Kidney tubule cell (primary cell): ENCODE results near the gene MPI.

Experiments
- DNase-seq: peaks from one replicate; pipeline ENCODE4 v3.0.0-alpha.2; 2018; ENCODE audit warnings: low spot score

Gene MPI, protein sequence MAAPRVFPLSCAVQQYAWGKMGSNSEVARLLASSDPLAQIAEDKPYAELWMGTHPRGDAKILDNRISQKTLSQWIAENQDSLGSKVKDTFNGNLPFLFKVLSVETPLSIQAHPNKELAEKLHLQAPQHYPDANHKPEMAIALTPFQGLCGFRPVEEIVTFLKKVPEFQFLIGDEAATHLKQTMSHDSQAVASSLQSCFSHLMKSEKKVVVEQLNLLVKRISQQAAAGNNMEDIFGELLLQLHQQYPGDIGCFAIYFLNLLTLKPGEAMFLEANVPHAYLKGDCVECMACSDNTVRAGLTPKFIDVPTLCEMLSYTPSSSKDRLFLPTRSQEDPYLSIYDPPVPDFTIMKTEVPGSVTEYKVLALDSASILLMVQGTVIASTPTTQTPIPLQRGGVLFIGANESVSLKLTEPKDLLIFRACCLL

DNA sequence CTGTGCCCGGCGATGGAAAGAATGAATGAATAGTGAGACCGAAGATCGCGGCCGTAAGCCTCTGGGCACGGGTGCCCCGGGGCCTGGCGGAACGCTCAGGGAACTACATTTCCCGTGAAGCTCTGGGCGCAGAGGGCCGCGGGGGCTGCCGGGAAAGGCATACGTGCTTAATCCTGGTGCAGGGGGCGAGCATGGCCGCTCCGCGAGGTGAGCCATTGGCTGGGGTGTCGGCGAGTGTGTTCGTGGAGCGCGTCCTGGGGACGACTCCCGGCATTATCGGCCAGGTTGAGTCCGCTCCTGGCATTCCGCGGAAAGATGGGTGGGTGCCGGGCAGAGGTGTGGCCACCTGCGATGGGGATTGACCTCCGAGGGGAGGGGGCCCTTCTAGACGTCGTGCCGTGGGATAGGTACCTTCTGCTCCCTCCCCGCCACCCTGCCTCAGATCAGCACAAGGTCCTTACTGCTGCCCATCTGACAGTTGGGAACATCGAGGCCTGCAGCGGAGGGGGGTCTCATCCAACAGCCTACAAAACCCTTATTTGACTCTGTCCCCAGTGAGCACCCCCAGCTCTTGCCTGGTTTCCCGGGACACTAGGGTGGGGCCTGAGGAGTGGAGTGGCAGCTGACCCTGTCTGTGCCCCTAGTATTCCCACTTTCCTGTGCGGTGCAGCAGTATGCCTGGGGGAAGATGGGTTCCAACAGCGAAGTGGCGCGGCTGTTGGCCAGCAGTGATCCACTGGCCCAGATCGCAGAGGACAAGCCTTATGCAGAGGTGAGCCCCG is at the start of gene MPI:
Gene MPI, plus strand, starts transcription at position 160 of the 782 bp plus-strand sequence. Its CDS starts 32 bp downstream, at position 192.
- DNase-seq = peak; percentile 83

GRCh38 chr15:74840851-74841775 is 48.7 kb upstream of the MPI start:
- DNase-seq = no peak

DNA sequence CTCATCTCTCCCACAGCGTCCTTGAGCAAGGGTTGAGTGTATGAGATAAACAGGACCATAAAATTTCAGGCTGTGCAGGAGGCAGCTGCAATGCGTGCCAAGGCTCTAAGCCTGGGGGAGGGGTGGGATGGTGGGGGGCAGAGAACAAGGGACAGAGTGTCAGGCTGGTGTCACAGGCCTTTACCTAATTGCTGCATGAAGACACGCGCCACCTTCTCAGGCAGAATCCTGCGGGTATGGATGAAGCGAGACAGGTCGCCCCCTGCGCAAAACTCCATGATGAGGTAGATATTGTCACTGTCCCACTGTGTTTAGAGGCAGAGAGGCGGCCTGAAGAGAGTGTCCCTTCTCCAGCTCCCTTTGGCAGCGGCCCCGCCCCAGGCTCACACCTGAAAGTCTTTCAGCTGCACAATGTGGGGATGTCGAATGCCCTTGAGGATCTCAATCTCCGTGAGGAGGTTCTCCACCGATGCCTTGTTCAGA is 47.9 kb upstream of the MPI start:
- DNase-seq = no peak

DNA sequence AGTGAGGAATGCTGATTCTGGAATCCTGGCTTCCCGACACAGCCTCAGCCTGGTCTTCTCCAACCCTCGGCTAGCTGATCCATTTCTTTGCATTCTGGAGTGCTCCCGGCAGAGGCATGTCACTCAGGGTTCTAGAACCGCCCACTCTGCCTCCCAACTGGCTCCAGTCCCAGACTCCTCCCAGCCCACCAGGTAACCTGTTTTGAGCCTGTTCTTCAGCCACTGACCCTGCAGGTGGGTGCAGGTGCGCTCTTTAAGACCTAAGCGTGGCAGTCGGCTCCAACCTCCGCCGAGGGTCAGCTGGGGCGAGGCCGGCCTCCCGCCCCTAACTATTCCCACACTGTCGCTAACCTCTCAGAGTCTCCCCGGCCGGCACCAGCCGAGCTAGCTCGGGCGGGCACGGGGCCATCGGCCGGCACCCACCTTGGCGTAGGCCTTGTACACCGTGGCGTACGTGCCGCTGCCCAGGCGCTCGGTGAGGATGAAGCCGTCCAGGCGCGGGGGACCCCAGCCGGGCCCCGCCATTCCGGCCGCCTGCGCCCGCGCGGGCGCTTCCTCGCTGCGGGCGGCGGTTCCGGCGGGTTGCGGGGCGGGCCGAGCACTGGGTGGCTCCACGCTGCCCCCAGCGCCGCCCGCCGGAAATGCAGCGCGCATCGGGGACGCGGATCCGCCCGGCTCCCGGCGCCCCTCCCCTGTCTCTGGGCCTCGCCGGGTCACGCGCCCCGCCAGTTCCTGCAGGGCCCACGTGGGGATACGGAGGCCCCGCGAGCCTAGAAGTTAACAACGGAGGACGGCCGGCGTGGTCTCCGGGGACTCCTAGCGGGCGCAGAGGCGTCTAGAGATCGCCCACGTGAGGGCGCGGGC is 47.0 kb upstream of the MPI start, which contains the start of gene ULK3:
Gene ULK3, minus strand, starts transcription at position 576 of the 864 bp plus-strand sequence. Its CDS starts 51 bp downstream, at position 525.
- DNase-seq = peak; percentile 87

- no peak for DNase-seq
These were observed 46.4 kb upstream of the MPI start for GRCh38 chr15:74843445-74843828.

DNA sequence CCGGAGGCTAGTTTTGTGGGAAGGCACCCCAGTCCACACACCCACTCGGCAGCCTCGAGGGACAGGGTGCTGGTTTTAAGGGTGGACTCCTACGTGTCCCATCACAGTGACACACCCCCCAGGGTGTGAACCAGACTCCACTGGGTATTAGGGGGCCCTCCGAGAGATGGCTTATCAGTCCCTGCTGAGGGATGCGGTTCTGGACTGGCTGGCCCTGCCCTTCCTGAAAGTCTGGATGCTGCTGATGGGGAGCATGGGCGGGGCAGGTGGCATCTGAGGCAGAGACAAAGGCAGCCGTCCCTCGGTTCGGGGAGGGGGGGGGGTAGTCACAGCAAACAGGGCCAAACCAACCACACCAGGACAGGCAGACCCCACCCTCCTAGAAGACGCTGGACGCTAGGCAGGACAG is 45.9 kb upstream of the MPI start:
- no peak for DNase-seq

DNA sequence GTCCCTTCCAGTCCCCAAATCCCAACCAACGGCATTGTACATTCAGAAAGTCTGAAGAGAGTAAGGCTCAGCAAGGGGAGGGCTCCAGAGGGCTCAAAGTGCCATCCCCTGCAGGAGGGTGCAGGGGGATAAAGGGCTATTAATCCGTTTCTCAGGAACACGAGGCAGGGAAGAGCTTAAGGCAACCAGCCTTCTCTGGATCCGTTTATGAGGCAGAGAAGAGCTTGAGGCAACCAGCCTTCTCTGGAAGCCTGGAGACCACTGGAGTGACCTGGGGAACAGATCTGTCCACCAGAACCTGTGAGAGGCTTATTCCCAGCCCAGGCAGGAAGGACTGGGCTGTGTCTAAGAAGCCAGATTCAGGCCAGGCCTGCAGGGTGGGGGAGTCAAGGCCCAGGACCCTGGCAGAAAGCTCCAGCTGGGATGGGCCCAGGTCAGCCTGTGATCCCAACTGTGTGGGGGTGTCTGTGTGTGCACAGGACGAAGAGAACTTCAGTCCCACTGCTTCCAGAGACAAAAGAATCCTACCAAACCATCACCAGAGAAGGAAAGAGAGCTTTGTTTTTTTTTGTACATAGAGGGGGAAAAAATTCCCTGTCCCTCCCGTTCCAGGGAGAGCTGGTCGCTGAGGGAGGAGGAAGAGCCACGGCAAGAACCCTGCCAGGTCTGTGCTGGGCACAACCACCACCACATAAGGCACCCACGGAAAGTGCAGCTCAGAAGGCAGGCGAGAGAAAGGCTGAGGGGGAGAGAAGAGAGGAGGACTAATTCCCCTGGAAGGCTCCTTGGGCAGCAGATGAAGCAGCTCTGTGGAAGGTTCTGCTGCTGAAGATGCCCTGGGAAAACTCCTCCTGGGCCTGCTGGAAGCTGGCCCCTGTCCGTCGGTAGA is 45.3 kb upstream of the MPI start:
- no peak for DNase-seq

- no peak for DNase-seq
These were observed 44.7 kb upstream of the MPI start for GRCh38 chr15:74845208-74845568.

DNA sequence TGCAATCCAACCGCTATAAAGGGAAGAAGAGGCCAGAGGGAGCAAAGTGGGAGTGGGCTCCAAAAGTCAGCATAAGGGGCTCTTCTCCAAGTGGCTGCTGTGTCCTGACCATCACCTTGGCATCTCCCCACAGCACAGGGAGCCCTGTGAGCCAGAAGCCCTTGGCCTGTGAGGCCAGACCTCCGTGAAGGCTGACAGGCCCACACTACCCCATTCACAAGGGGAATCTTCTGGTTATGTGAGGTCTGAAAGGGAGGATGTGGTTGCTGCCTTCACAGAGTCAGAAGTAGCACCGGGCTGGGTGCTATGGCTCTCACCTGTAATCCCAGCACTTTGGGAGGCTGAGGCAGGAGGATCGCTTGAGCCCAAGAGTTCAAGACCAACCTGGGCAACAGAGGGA is 44.3 kb upstream of the MPI start:
- DNase-seq = no peak

DNA sequence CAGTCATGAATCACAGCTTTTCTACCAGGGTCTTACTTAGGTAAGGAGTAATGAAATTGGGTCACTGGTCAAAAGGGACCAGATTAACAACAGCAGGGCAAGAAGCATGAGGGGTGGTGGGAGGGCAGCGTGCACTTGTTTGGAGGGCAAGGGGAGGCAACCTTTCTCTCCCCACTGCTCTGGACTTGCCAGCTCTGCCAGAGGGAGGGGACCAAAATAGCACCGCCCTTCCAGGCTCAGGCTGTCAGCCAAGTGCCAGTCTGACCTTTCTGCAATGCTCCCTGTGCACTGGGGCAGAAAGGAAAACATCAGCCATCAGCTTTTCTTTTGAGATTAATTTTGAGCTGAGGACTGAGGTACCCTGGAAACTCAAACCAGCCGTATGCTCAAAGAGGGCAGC is 42.4 kb upstream of the MPI start:
- DNase-seq = peak; percentile 68

DNA sequence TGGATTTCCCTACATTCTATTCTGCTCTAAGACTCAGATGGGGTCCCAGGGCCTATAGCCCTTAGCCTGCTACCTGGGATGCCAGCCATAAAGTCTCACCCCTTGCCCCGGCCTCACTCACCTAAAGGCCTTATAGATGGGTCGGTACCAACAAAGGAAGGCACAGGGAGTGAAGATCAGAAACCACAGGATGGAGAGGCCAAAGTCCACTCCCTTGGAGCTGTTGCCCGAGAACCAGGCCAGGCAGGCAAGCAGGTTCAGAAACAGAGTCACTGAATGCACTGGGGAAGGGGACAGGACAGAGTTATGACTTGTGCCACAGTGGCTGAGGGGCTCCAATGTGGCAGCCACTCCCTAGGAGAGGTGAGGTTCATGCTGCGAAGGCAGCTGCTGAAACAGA is 39.4 kb upstream of the MPI start:
- DNase-seq = no peak

DNA sequence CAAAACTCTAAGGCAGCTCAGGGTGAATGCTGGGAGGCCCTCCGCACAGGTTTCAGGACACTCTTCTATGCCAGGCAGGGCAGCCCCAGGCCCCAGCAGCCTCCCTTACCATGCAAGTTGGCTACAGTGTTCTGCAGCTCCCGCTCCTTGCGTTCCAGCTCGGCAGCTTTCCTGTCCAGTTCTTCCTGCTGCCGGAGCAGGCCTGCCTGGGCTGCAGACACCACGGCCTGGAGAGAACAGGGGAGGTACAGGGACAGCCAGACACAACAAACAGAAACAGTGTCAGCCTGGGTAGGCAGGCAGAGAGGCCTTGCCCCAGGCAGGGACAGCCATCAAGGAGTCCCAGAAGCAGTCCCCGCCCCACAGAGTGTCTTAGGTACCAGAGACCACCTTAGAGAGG is 37.9 kb upstream of the MPI start:
- no peak for DNase-seq

- DNase-seq = no peak
These were observed 35.3 kb upstream of the MPI start for GRCh38 chr15:74854453-74855022.

DNA sequence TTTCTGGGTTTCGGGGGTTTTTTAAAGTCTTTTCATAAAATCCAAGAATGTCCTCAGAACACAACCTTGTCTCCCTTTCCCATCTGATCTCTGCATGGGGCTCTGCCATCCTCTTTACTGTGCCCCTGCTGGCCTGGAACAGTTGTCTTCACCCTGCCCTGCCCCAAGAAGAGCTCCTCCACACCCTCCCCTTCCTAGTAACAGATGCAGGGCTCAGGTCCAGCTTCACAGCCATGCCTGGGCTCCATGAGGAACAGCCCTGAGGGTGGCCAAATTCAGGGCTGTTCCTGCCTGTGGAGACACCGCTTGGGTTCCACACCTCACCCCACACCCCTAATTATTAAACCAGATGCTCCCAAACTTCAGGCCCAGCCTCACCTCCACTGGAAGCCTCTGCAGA is 34.0 kb upstream of the MPI start:
- DNase-seq = no peak

GRCh38 chr15:74856537-74856936 is 33.3 kb upstream of the MPI start:
- DNase-seq = no peak

DNA sequence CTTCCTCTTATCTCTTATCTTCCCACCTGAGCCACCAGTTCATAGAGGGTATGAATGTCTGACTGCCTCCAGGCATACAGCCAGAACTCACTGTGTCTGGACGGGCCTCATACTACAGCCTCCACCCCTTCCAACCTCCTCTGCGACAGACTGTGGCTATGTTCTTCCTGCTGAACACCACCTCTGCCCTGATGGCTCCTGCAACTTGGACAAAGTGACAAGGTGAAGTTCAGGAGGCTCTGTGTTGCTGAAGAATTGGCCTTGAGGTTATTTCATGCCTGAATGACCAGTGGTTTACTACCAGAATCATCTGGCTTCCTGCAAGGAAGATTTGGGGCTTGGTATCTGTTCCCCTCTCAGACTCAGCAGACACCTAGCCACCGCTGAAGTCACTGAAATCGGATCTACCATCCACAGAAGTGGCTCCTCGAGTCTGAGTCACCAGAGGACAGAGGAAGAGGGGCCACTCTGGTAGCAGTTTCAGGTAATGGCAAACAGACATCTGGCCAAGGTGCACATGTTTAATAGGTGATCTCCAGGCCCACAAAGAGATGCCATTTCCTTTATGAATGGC is 32.7 kb upstream of the MPI start:
- DNase-seq = peak; percentile 79

DNA sequence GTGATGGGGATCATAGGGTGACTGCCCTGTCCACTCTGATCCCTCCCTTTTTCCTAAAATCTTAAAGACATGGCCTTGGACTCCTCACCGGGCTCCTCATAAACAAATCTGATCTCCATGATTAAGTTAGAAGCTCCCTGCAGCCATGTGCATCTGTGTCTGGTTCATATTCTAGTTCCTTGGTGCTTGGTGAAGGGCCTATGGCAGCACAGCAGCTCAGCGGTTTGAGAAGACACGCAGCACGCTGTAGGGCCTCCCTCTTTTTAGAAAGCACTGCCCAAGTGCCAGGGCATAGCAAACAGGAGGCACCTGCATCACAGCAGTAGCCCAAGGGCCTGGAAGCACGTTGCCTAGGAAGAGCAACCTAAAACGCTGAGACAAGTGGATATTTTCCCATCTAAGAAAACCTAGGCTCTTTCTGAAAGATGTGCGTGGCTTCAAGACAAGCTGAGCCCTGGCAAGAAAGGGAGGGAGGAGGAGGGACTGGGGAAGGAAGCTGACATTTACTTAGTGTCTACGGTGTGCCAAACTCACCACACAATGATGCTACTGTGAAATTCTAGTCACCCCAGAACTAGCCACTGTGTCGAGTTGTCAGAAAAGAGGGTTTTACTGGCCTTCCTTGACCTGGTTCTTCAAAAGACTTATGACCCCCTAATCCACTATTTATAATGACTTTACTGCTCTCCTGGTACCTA is 32.0 kb upstream of the MPI start:
- DNase-seq = no peak

DNA sequence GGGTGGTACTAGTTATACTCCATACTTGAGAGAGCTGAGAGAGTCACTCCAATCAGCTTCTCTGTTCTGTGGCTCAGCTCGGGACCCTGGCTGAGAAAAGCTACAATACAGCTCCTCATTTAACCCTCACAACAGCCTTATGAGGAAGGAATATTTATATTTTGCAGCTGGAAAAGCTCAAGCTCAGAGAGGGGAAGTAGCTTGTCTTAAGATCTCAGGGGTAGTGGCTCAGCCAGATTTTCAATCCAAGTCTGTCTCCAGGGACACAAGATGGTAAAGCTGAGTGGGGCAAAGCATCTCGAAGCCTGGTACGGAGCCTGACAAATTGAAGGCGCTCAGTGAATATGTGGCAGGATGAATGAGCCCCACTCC is 31.5 kb upstream of the MPI start:
- no peak for DNase-seq
